PFSK-1 (cell line): Measurements from ENCODE around the gene RBM47.

Experiments used
- FOXP2 ChIP-seq: optimal IDR thresholded peaks from 2 replicates; pipeline ENCODE3; 2011; ENCODE audit warnings: borderline replicate concordance, control low read depth, inconsistent platforms; ENCODE audit not compliant: insufficient read depth; ENCODE audit errors: extremely low read length, extremely low read depth
- POLR2AphosphoS5 ChIP-seq: IDR thresholded peaks from 2 replicates; pipeline ENCODE4 v1.6.1; 2012; ENCODE audit warnings: low read depth, mild to moderate bottlenecking, control low read depth, low read length, moderate library complexity
- REST ChIP-seq, 2 experiments: IDR thresholded peaks; 2 replicates each; pipeline versions ENCODE4 v1.6.1 to v1.8.0; 2011 to 2012; ENCODE audit warnings: low read depth in 2 of 2, low read length in 2 of 2, control low read depth in 1 of 2, inconsistent platforms in 1 of 2, mild to moderate bottlenecking in 1 of 2, moderate library complexity in 1 of 2; ENCODE audit not compliant: insufficient read depth in 1 of 2
- TAF1 ChIP-seq: IDR thresholded peaks from 2 replicates; pipeline ENCODE4 v1.6.1; 2012; ENCODE audit warnings: low read length, control low read depth, borderline replicate concordance; ENCODE audit not compliant: insufficient read depth

DNA sequence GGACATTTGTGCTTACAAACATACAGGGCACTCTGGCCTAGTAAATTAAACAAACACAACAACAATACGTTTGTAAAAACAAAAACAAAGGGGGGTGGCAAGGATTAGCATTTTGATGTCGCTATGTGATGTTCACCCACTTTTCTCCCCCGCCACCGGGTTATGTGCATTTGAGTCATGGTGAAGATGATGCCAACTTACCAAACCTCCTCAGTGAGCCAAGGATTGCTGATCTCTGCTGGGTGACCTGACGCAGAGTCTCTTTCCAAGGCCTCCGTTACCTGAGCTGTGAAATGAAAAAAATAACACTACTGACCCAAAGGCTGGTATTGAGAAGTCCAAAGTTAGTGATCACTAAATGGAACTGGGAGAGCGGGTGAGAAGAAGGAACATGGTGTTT is 85.4 kb downstream of the RBM47 start:
- TF ChIP-seq POLR2AphosphoS5 (no peak), TAF1 (no peak), REST (IDR thresholded peaks at IDR 0.05; ENCODE audit: insufficient read depth in 1 of 2, low read depth in 2 of 2, low read length in 2 of 2) (no peak), FOXP2 (no peak)
